Lower lobe of right lung (tissue), 2 donors: ENCODE results near the gene KIF16B. TPM values are rescaled to one million over a fixed set of nuclear protein-coding genes. Genes with fewer than 3 reads are reported as not detected.

Experiments used
- ATAC-seq, 2 donors: fragments of 200-7000 bp; cut with Tn5 transposase; one replicate each; pipeline ENCODE4 v1.9.1; 2020 to 2022; ENCODE audit warnings: mild to moderate bottlenecking in 2 of 2, moderate library complexity in 2 of 2
- DNase-seq: peaks from one replicate; pipeline ENCODE4 v3.0.0-alpha.2; 2020
- H3K27ac ChIP-seq: fragments of 200-600 bp; one replicate; pipeline ENCODE4 v1.8.0; 2022
- H3K27me3 ChIP-seq: fragments of 200-600 bp; one replicate; pipeline ENCODE4 v1.8.0; 2022; ENCODE audit warnings: low read depth
- H3K36me3 ChIP-seq: fragments of 200-600 bp; one replicate; pipeline ENCODE4 v1.8.0; 2022; ENCODE audit warnings: mild to moderate bottlenecking
- H3K4me1 ChIP-seq: fragments of 200-600 bp; one replicate; pipeline ENCODE4 v1.8.0; 2022
- H3K4me3 ChIP-seq: fragments of 200-600 bp; one replicate; pipeline ENCODE4 v1.8.0; 2022; ENCODE audit warnings: mild to moderate bottlenecking
- H3K9me3 ChIP-seq: fragments of 200-600 bp; one replicate; pipeline ENCODE4 v1.8.0; 2022
- intact Hi-C: fragments of 100-400 bp; cut with DNase I; formaldehyde crosslinking; loops from one replicate; pipeline ENCODE4 v1.11.0; 2022
- total RNA-seq: library from RNA; stranded (reverse); fragmentation: NEBNext Ultra II Directional; extraction: Animal tissue kit (Norgen Biotek cat#: 25700); gene quantifications from one replicate; pipeline ENCODE4 v1.2.1, GENCODE V29; 2021
- TF ChIP-seq, protein P1 (sequence below): fragments of 200-600 bp; IDR thresholded peaks from one replicate; pipeline ENCODE4 v1.8.0; 2022; ENCODE audit warnings: antibody characterized with exemption, mild to moderate bottlenecking
- donor health status: DM: no; HTN: yes; CAD: no; lungs with severe emphysema.

Gene KIF16B
- total RNA-seq, 1 donor from 2014 or later = 25.1 TPM

DNA sequence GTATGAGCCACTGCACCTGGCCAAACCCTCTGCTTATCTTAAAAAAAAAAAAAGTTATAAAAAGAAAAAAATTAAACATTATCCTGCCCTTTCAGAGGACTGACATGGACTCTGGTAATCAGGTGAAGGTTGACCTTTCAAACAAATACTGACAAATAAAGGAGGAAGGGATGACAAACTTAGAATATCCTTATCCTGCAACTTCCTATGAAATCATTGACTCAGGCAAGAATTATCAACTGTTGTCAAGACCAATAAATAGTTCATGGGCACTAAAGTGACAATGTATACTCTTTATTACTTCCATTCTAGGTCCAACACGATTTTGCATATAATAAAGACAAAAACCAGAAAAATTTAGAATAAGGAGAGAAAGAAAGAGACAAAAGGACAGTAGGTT, 117.9 kb downstream of the KIF16B start:
- intact Hi-C loops = no loop called here
- Histone ChIP-seq H3K4me3 (no peak overlapping the region), H3K9me3 (no peaks in the 10 kb centered on the region), H3K27ac (no peak overlapping the region), H3K4me1 (no peaks in the 10 kb centered on the region), H3K36me3 (no peaks in the 10 kb centered on the region), H3K27me3 (no peaks in the 10 kb centered on the region)
- DNase-seq = no peak
- TF ChIP-seq, protein P1, sequence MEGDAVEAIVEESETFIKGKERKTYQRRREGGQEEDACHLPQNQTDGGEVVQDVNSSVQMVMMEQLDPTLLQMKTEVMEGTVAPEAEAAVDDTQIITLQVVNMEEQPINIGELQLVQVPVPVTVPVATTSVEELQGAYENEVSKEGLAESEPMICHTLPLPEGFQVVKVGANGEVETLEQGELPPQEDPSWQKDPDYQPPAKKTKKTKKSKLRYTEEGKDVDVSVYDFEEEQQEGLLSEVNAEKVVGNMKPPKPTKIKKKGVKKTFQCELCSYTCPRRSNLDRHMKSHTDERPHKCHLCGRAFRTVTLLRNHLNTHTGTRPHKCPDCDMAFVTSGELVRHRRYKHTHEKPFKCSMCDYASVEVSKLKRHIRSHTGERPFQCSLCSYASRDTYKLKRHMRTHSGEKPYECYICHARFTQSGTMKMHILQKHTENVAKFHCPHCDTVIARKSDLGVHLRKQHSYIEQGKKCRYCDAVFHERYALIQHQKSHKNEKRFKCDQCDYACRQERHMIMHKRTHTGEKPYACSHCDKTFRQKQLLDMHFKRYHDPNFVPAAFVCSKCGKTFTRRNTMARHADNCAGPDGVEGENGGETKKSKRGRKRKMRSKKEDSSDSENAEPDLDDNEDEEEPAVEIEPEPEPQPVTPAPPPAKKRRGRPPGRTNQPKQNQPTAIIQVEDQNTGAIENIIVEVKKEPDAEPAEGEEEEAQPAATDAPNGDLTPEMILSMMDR = no peak
- no peak for ATAC-seq

- Histone ChIP-seq H3K27me3 (no peaks in the 10 kb centered on the region), H3K4me1 (no peaks in the 10 kb centered on the region), H3K4me3 (no peak overlapping the region), H3K9me3 (no peaks in the 10 kb centered on the region), H3K36me3 (no peaks in the 10 kb centered on the region), H3K27ac (no peak overlapping the region)
- ATAC-seq = no peak
- DNase-seq = no peak
- intact Hi-C loops = no loop called here
- TF ChIP-seq, protein P1 = no peak
Measured at GRCh38 chr20:16451982-16452381, 121.3 kb downstream of the KIF16B start.

GRCh38 chr20:16451001-16451400, 122.2 kb downstream of the KIF16B start:
- Histone ChIP-seq H3K36me3 (no peaks in the 10 kb centered on the region), H3K9me3 (no peaks in the 10 kb centered on the region), H3K4me1 (no peaks in the 10 kb centered on the region), H3K27ac (no peak overlapping the region), H3K27me3 (no peaks in the 10 kb centered on the region), H3K4me3 (no peak overlapping the region)
- DNase-seq (no peak), ATAC-seq (no peak)
- TF ChIP-seq, protein P1 = no peak
- intact Hi-C loops = no loop called here

DNA sequence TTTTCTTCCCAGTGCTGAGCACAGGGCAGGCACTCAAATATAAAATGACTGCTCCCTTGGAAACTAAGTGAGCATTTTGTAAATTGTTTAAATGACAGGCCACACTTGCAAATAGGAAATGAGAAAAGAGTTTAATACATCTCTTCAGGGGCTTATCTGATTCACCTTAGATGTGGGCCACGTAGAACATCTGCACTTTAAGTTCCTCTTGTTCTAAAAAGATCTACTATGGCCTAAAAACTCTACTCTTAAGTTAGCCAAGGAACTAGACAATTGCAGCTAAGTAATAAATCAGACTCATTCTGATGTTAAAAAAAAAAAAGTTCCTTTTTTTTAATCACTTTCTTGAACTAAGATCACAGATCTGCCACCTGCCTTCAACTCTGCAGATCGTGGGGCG, 126.3 kb downstream of the KIF16B start:
- no peaks in the 10 kb centered on the region for H3K36me3 ChIP-seq
- H3K27ac ChIP-seq = no peak overlapping the region
- H3K27me3 ChIP-seq = no peaks in the 10 kb centered on the region
- H3K4me1 ChIP-seq = no peaks in the 10 kb centered on the region
- no peak for ATAC-seq
- H3K9me3 ChIP-seq = no peaks in the 10 kb centered on the region
- intact Hi-C loops = no loop called here
- no peak overlapping the region for H3K4me3 ChIP-seq
- TF ChIP-seq, protein P1 = no peak
- DNase-seq = no peak

DNA sequence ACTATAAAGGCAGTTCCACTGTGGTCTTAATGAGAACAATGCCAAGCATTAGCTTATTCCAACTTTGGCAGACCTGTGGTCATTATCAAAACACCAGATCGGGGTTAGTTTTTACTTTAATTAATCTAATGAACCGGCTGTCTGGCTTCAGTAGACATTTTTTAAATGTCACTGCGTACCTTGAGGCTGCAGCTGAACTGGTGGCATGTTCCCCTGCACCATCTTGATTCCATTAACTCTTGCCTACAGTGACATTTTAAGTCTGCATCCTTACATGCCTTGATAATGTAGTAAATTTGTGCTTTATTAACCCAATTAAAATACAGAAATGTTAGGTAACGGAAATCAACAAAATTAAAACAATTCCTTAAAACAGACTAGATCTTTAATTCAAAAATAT, 127.0 kb downstream of the KIF16B start:
- H3K4me3 ChIP-seq = no peak overlapping the region
- H3K36me3 ChIP-seq = no peaks in the 10 kb centered on the region
- H3K27me3 ChIP-seq = no peaks in the 10 kb centered on the region
- intact Hi-C loops = no loop called here
- H3K27ac ChIP-seq = no peak overlapping the region
- no peaks in the 10 kb centered on the region for H3K9me3 ChIP-seq
- H3K4me1 ChIP-seq = no peaks in the 10 kb centered on the region
- ATAC-seq = no peak
- TF ChIP-seq, protein P1 = no peak
- DNase-seq = no peak

- Histone ChIP-seq H3K36me3 (no peaks in the 10 kb centered on the region), H3K9me3 (no peaks in the 10 kb centered on the region), H3K27ac (no peak overlapping the region), H3K4me3 (no peak overlapping the region), H3K27me3 (no peaks in the 10 kb centered on the region), H3K4me1 (no peaks in the 10 kb centered on the region)
- TF ChIP-seq, protein P1 = no peak
- ATAC-seq (no peak), DNase-seq (no peak)
- intact Hi-C loops = no loop called here
Measured at GRCh38 chr20:16445482-16445881, 127.8 kb downstream of the KIF16B start.
